ENCODE measurements around the gene DDN. TPM values are rescaled to one million over a fixed set of nuclear protein-coding genes. Genes with fewer than 3 reads are reported as not detected.

DDN gene
- total and polyA plus RNA-seq, 9 of the 15 experiments (the other 6 are each of a cell fraction or from before 2014, with no cell fraction given) = 0.03 to 3.6 (median 1.6) TPM

DNA sequence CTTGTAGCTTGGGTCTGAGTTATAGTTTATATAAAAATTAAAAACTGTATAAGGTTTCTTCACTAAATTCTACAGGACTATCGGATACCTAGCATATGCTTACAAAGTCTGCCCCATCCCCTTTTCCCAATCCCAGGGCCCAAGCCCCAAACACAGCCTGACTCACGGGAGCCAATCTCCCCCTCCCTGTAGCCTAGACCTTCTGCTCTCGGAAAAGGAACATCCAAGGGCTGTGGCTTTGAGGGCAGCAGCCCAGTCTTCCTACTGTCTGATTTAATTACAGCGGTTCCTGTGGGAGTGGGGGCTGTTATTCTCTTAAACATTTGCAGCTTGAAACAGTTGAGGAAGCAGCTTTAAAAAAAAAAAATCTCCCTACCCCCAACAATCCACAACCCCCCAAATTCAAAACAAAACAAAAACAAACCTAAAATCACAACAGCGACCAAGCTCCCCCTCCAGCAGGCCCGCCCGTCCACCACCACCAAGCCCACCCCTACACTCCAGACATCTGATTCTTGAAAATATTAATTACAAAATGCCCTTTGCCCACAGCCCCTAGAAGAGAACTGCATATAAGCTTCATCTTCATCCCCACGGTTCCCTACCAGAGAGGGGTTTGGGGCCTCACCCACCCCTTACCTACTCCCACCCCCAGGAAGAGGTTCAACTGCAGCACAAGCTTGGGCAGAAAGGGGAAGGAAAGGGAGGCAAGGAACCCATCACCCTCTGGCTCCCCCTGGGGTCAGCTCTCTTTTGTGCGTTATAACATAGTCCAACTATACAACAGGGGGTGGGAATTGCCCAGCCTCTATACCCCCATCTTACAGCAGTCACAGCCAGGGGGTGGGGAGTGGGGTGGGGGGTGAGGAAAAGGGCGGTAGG is 20.5 kb upstream of the DDN start (continued):
- TF ChIP-seq ZNF609 (CRISPR knock-in tag; IDR thresholded peaks at IDR 0.05; ENCODE audit: borderline replicate concordance) (no peak), ZBTB17 (CRISPR knock-in tag; IDR thresholded peaks at IDR 0.05) (no peak), NFRKB (IDR thresholded peaks at IDR 0.05; ENCODE audit: low read depth) (no peak), MEF2A (IDR thresholded peaks at IDR 0.05; ENCODE audit: control insufficient read depth, low read depth, low read length) (no peak), POLR3G (IDR thresholded peaks at IDR 0.05; ENCODE audit: extremely low read depth, insufficient read length, insufficient replicate concordance) (no peak), HMGN3 (IDR thresholded peaks at IDR 0.05; ENCODE audit: borderline replicate concordance, extremely low read depth, insufficient read length, low read depth, low read length) (no peak), ARHGAP35 (IDR thresholded peaks at IDR 0.05; ENCODE audit: partially characterized antibody) (no peak), CREM (IDR thresholded peaks at IDR 0.05; ENCODE audit: low read depth) (0 out of 2 replicates have a peak, but pooled peaks have one; percentile 4), HEY1 (CRISPR knock-in tag; IDR thresholded peaks at IDR 0.05; ENCODE audit: borderline replicate concordance) (no peak), ZKSCAN1 (IDR thresholded peaks at IDR 0.05; ENCODE audit: low read depth, low read length) (no peak), ZNF384 (IDR thresholded peaks at IDR 0.05; ENCODE audit: low read depth, low read length) (no peak), SUPT5H (IDR thresholded peaks at IDR 0.05) (peak; percentile 30; the same call in 1 of the 2 replicates)
- TF ChIP-seq, protein P1, sequence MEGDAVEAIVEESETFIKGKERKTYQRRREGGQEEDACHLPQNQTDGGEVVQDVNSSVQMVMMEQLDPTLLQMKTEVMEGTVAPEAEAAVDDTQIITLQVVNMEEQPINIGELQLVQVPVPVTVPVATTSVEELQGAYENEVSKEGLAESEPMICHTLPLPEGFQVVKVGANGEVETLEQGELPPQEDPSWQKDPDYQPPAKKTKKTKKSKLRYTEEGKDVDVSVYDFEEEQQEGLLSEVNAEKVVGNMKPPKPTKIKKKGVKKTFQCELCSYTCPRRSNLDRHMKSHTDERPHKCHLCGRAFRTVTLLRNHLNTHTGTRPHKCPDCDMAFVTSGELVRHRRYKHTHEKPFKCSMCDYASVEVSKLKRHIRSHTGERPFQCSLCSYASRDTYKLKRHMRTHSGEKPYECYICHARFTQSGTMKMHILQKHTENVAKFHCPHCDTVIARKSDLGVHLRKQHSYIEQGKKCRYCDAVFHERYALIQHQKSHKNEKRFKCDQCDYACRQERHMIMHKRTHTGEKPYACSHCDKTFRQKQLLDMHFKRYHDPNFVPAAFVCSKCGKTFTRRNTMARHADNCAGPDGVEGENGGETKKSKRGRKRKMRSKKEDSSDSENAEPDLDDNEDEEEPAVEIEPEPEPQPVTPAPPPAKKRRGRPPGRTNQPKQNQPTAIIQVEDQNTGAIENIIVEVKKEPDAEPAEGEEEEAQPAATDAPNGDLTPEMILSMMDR (IDR thresholded peaks at IDR 0.05 in 2 of 3, conservative IDR thresholded peaks at IDR 0.05 in 1 of 3; ENCODE audit: insufficient read depth in 2 of 3, low read depth in 1 of 3, low read length in 3 of 3) = peak; percentile 51 to 76 (median 72)
- TF ChIP-seq, protein P2, sequence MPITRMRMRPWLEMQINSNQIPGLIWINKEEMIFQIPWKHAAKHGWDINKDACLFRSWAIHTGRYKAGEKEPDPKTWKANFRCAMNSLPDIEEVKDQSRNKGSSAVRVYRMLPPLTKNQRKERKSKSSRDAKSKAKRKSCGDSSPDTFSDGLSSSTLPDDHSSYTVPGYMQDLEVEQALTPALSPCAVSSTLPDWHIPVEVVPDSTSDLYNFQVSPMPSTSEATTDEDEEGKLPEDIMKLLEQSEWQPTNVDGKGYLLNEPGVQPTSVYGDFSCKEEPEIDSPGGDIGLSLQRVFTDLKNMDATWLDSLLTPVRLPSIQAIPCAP (CRISPR knock-in tag; IDR thresholded peaks at IDR 0.05; ENCODE audit: borderline replicate concordance) = no peak
- TF ChIP-seq, protein P3, sequence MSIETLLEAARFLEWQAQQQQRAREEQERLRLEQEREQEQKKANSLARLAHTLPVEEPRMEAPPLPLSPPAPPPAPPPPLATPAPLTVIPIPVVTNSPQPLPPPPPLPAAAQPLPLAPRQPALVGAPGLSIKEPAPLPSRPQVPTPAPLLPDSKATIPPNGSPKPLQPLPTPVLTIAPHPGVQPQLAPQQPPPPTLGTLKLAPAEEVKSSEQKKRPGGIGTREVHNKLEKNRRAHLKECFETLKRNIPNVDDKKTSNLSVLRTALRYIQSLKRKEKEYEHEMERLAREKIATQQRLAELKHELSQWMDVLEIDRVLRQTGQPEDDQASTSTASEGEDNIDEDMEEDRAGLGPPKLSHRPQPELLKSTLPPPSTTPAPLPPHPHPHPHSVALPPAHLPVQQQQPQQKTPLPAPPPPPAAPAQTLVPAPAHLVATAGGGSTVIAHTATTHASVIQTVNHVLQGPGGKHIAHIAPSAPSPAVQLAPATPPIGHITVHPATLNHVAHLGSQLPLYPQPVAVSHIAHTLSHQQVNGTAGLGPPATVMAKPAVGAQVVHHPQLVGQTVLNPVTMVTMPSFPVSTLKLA (conservative IDR thresholded peaks at IDR 0.05) = 0 out of 4 replicates have a peak, but pooled peaks of 1 of the 2 experiments have one; percentile 22

Measured in K562 (cell line).